NB4 (cell line): ENCODE measurements around the gene ADD1.

Experiments used
- DNase-seq: peaks from one replicate; pipeline ENCODE4 v3.0.0; 2010; ENCODE audit warnings: low read depth
- H3K4me3 ChIP-seq: one replicate; pipeline ENCODE4 v1.5.1; 2011; ENCODE audit warnings: mild to moderate bottlenecking, low read depth, low read length, moderate library complexity
- MYC ChIP-seq: IDR thresholded peaks from 2 replicates; pipeline ENCODE4 v1.6.1; 2011; ENCODE audit warnings: low read depth, low read length
- POLR2A ChIP-seq: IDR thresholded peaks from 2 replicates; pipeline ENCODE4 v1.6.1; 2011; ENCODE audit warnings: mild to moderate bottlenecking; ENCODE audit not compliant: insufficient read length; ENCODE audit errors: extremely low read depth
- TF ChIP-seq, protein P1 (sequence below): IDR thresholded peaks from 2 replicates; pipeline ENCODE4 v1.6.1; 2011; ENCODE audit warnings: low read depth, low read length
- TF ChIP-seq, protein P2 (sequence below): IDR thresholded peaks from one replicate; pipeline ENCODE4 v1.5.1; 2012; ENCODE audit warnings: low read depth, low read length

Gene ADD1

DNA sequence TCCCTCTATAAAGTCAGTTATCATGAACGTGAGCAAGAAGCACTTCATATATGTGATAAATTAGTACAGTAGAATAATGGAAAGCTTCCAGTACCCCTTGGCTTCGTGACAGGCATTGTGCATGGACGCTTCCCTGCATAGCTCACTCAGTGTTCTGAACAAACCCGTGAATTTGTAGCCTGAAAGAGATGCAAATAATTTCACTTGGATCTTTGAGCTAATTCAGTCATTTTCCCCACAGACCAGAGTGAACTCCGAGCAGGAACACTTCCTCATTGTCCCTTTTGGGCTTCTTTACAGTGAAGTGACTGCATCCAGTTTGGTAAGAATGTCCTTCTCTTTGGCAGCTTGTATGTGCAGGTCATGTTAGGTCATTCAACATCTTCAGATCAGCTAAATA, 50.1 kb downstream of the ADD1 start:
- DNase-seq = no peak
- TF ChIP-seq, protein P1, sequence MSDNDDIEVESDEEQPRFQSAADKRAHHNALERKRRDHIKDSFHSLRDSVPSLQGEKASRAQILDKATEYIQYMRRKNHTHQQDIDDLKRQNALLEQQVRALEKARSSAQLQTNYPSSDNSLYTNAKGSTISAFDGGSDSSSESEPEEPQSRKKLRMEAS = no peak
- no peak for TF ChIP-seq MYC
- TF ChIP-seq, protein P2, sequence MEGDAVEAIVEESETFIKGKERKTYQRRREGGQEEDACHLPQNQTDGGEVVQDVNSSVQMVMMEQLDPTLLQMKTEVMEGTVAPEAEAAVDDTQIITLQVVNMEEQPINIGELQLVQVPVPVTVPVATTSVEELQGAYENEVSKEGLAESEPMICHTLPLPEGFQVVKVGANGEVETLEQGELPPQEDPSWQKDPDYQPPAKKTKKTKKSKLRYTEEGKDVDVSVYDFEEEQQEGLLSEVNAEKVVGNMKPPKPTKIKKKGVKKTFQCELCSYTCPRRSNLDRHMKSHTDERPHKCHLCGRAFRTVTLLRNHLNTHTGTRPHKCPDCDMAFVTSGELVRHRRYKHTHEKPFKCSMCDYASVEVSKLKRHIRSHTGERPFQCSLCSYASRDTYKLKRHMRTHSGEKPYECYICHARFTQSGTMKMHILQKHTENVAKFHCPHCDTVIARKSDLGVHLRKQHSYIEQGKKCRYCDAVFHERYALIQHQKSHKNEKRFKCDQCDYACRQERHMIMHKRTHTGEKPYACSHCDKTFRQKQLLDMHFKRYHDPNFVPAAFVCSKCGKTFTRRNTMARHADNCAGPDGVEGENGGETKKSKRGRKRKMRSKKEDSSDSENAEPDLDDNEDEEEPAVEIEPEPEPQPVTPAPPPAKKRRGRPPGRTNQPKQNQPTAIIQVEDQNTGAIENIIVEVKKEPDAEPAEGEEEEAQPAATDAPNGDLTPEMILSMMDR = no peak
- TF ChIP-seq POLR2A = no peak
- no peak overlapping the region for H3K4me3 ChIP-seq

DNA sequence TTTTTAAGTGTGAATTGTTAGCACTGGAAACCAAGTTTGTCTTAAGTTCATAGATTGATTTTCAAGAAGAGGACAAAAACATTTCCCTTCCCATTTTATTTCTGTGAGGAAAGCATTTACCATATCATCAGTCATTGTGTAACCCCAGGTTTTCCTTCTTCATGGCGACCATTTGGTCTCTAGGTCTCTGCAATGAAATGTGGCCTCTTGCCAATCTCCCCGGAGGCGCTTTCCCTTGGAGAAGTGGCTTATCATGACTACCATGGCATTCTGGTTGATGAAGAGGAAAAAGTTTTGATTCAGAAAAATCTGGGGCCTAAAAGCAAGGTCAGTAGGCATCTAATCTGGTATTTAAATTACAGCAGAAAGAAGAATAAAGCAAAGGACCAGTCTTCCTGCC, 54.4 kb downstream of the ADD1 start:
- H3K4me3 ChIP-seq = no peak overlapping the region
- no peak for DNase-seq
- TF ChIP-seq POLR2A (no peak), MYC (no peak)
- TF ChIP-seq, protein P1 = no peak
- TF ChIP-seq, protein P2 = no peak

DNA sequence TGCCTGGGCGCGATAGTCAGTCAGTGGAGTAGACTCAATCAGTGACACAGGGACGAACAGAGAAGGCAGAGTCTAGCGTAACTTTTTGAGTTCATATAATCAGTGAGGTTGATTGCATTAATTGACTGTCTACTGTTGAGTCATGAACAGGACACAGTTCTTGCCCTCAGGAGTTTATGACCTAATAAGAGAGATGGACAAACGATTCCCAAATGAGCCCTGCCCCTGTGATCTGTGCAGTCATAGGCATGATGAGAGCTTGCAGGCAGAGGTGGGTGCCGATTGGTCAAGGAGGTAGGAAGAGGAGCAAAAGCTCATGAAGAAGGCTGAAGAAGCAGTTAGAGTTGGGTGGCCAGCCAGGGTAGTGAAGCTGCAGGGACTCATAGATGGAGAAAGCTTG, 57.1 kb downstream of the ADD1 start:
- no peak overlapping the region for H3K4me3 ChIP-seq
- DNase-seq = no peak
- no peak for TF ChIP-seq POLR2A
- TF ChIP-seq, protein P1 = no peak
- TF ChIP-seq, protein P2 = no peak
- TF ChIP-seq MYC = no peak

DNA sequence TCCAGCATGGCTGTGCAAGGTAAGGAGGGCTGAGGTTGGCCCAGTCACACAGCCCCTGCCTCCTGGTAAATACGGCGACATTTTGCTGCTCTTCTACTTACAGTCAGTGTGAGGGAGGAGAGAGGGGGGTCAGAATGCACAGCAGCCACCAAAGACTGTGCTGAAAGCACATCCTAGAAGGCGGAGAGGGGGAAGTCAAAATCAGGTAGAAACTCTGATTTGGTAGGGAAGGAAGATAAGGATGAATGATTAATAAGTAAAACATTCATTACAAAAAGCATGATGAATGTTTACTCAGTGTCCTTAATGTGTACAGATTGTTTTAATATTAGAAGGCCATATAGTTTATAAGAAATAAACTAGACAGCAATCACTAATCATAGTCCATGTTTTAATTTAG, 57.5 kb downstream of the ADD1 start:
- no peak overlapping the region for H3K4me3 ChIP-seq
- TF ChIP-seq, protein P1 = no peak
- TF ChIP-seq MYC (no peak), POLR2A (no peak)
- TF ChIP-seq, protein P2 = no peak
- DNase-seq = no peak

DNA sequence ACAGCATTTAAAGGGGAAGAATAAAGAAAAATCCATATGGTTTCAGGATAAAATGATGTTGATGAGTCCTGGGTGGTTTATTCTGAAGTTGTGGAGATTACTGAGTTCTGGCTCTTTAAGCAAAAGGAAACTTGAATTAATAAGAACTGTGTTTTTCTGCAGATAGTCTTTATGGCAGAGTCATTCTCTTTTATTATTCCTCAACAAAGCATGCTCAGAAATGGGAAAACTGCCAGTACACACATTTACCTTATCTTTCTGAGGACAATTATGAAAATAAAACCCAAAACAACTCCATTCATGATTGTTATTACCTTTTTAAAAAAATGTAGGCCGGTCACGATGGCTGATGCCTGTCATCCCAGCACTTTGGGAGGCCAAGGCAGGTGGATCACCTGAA, 58.5 kb downstream of the ADD1 start:
- H3K4me3 ChIP-seq = no peak overlapping the region
- DNase-seq = no peak
- TF ChIP-seq, protein P1 = no peak

DNA sequence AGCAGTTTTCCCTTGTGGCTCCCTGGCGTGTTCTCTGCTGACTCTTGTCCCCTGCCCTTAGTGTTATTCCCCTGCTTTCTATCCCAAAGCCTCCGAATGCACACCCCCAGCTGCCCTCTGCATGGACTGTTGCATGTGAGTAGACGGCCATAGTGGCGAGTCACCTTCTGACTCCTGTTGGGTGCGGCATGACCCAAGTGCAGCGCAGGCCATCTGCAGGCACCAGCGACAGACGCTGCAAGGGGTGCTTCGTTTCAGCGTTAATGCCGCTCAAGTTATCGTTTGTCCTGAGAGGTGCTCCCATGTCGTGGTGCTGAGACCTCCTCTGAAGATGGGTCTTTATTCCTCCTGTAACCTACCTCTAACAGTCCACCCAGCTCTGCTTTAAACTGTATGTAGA, 61.9 kb downstream of the ADD1 start:
- H3K4me3 ChIP-seq = no peak overlapping the region
- TF ChIP-seq, protein P1 = no peak
- no peak for TF ChIP-seq MYC
- TF ChIP-seq, protein P2 = no peak
- no peak for TF ChIP-seq POLR2A
- no peak for DNase-seq
